Measurements from ENCODE around the gene OR6S1.
"Not testable (repeated sequence)": the region's sequence is repeated elsewhere in the genome, so short reads cannot be mapped to it uniquely, and the experiment has no call there.

OR6S1 gene

GRCh38 chr14:20652996-20653975 lies 11.8 kb upstream of the OR6S1 start:
- Histone ChIP-seq H2AFZ (ENCODE audit: low read length) (no peak overlapping the region), H3K9me2 (replicated peaks; ENCODE audit: insufficient read depth, low read length) (no peaks in the 10 kb centered on the region), H3K79me2 (ENCODE audit: low read length) (no peaks in the 10 kb centered on the region), H3K27me3 (replicated peaks; ENCODE audit: insufficient read depth, low read length) (no peaks in the 10 kb centered on the region), H3K9ac (ENCODE audit: low read length) (no peak overlapping the region), H3K4me1 (ENCODE audit: low read length) (no peaks in the 10 kb centered on the region), H3K36me3 (replicated peaks; ENCODE audit: insufficient read depth, low read length) (no peaks in the 10 kb centered on the region), H3K9me3 (replicated peaks; ENCODE audit: insufficient read depth, low read length) (no peaks in the 10 kb centered on the region), H3K4me2 (ENCODE audit: low read depth, low read length) (no peak overlapping the region), H3K27ac (ENCODE audit: low read length) (no peak overlapping the region), H4K20me1 (ENCODE audit: insufficient read depth, low read length) (no peaks in the 10 kb centered on the region), H3K4me3 (ENCODE audit: low read length) (no peak overlapping the region), H3F3A (ENCODE audit: insufficient read depth, low read length) (no peaks in the 10 kb centered on the region)
- DNase-seq: no peak
- TF ChIP-seq EZH2 (optimal IDR thresholded peaks at IDR 0.05; ENCODE audit: low read depth, low read length) (no peak), CTCF (IDR thresholded peaks at IDR 0.05; ENCODE audit: low read length) (no peak), EZH2phosphoT487 (IDR thresholded peaks at IDR 0.05; ENCODE audit: low read length) (no peak)

- Histone ChIP-seq H3K79me2 (ENCODE audit: low read length) (no peaks in the 10 kb centered on the region), H4K20me1 (ENCODE audit: insufficient read depth, low read length) (no peaks in the 10 kb centered on the region), H3K4me1 (ENCODE audit: low read length) (no peaks in the 10 kb centered on the region), H3K9ac (ENCODE audit: low read length) (no peak overlapping the region), H3K4me3 (ENCODE audit: low read length) (no peak overlapping the region), H2AFZ (ENCODE audit: low read length) (no peak overlapping the region), H3K4me2 (ENCODE audit: low read depth, low read length) (no peak overlapping the region), H3K27me3 (replicated peaks; ENCODE audit: insufficient read depth, low read length) (no peaks in the 10 kb centered on the region), H3K36me3 (replicated peaks; ENCODE audit: insufficient read depth, low read length) (no peaks in the 10 kb centered on the region), H3F3A (ENCODE audit: insufficient read depth, low read length) (no peaks in the 10 kb centered on the region), H3K9me2 (replicated peaks; ENCODE audit: insufficient read depth, low read length) (no peaks in the 10 kb centered on the region), H3K27ac (ENCODE audit: low read length) (no peak overlapping the region), H3K9me3 (replicated peaks; ENCODE audit: insufficient read depth, low read length) (no peaks in the 10 kb centered on the region)
- TF ChIP-seq EZH2phosphoT487 (IDR thresholded peaks at IDR 0.05; ENCODE audit: low read length): no peak
- no peak for TF ChIP-seq CTCF (IDR thresholded peaks at IDR 0.05; ENCODE audit: low read length)
- TF ChIP-seq EZH2 (optimal IDR thresholded peaks at IDR 0.05; ENCODE audit: low read depth, low read length): no peak
- DNase-seq: no peak
Observed at GRCh38 chr14:20645481-20645880, 4.0 kb upstream of the OR6S1 start.

GRCh38 chr14:20644520-20644919 lies 3.0 kb upstream of the OR6S1 start:
- H3K9me3 ChIP-seq (replicated peaks; ENCODE audit: insufficient read depth, low read length): no peaks in the 10 kb centered on the region
- no peak for TF ChIP-seq EZH2 (optimal IDR thresholded peaks at IDR 0.05; ENCODE audit: low read depth, low read length)
- TF ChIP-seq EZH2phosphoT487 (IDR thresholded peaks at IDR 0.05; ENCODE audit: low read length): no peak
- TF ChIP-seq CTCF (IDR thresholded peaks at IDR 0.05; ENCODE audit: low read length): no peak

GRCh38 chr14:20642755-20643154 lies 1.3 kb upstream of the OR6S1 start:
- not testable (repeated sequence) for H3F3A ChIP-seq (ENCODE audit: insufficient read depth, low read length); DNase-seq; H4K20me1 ChIP-seq (ENCODE audit: insufficient read depth, low read length); H3K9me2 ChIP-seq (replicated peaks; ENCODE audit: insufficient read depth, low read length); H3K9me3 ChIP-seq (replicated peaks; ENCODE audit: insufficient read depth, low read length); H3K79me2 ChIP-seq (ENCODE audit: low read length); H3K4me1 ChIP-seq (ENCODE audit: low read length); H3K9ac ChIP-seq (ENCODE audit: low read length); H3K36me3 ChIP-seq (replicated peaks; ENCODE audit: insufficient read depth, low read length); H3K27me3 ChIP-seq (replicated peaks; ENCODE audit: insufficient read depth, low read length); H2AFZ ChIP-seq (ENCODE audit: low read length); H3K27ac ChIP-seq (ENCODE audit: low read length); H3K4me2 ChIP-seq (ENCODE audit: low read depth, low read length); H3K4me3 ChIP-seq (ENCODE audit: low read length)

More at GRCh38 chr14:20644520-20644919, 3.0 kb upstream of the OR6S1 start:
- Histone ChIP-seq H3K4me3 (ENCODE audit: low read length) (no peak overlapping the region), H3K9me2 (replicated peaks; ENCODE audit: insufficient read depth, low read length) (no peaks in the 10 kb centered on the region), H3K4me1 (ENCODE audit: low read length) (no peaks in the 10 kb centered on the region), H3K27me3 (replicated peaks; ENCODE audit: insufficient read depth, low read length) (no peaks in the 10 kb centered on the region), H3K27ac (ENCODE audit: low read length) (no peak overlapping the region), H4K20me1 (ENCODE audit: insufficient read depth, low read length) (no peaks in the 10 kb centered on the region), H3F3A (ENCODE audit: insufficient read depth, low read length) (no peaks in the 10 kb centered on the region), H3K79me2 (ENCODE audit: low read length) (no peaks in the 10 kb centered on the region), H3K9ac (ENCODE audit: low read length) (no peak overlapping the region), H2AFZ (ENCODE audit: low read length) (no peak overlapping the region), H3K36me3 (replicated peaks; ENCODE audit: insufficient read depth, low read length) (no peaks in the 10 kb centered on the region), H3K4me2 (ENCODE audit: low read depth, low read length) (no peak overlapping the region)
- no peak for DNase-seq

All from MM.1S (cell line).